GM18951 (cell line): ENCODE data around the gene SNN.

Experiments used
- POLR2A ChIP-seq: IDR thresholded peaks from 4 replicates; pipeline ENCODE4 v1.6.1; 2011; ENCODE audit warnings: mild to moderate bottlenecking; ENCODE audit not compliant: insufficient read length, insufficient read depth; ENCODE audit errors: extremely low read depth
- in situ Hi-C: fragments of 300-500 bp; cut with MboI; formaldehyde crosslinking; loops from one replicate; pipeline ENCODE4 v1.12.0; 2022; ENCODE audit warnings: low sequenced_read_pairs, mixed read lengths, inconsistent platforms; ENCODE audit not compliant: unreplicated experiment

Gene SNN

DNA sequence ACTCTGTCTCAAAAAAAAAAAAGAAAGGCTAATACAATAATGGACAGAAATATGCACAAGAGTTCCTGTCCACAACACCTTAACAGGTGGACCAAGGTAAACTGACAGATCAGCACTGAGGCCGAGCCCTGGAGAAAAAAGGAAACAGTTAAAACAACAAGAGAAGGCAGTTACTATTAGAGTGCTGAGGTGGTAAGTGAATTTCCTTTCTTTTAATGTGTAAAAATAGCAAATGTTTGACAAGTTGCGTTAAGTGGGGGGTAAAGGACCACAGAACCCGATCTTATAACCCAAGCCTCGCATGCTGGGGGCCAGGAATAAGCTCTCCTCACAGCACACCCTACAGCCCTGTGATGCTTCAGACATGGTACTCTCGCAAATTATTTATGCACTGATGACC is 49.6 kb downstream of the SNN start:
- in situ Hi-C loops: no loop called here

DNA sequence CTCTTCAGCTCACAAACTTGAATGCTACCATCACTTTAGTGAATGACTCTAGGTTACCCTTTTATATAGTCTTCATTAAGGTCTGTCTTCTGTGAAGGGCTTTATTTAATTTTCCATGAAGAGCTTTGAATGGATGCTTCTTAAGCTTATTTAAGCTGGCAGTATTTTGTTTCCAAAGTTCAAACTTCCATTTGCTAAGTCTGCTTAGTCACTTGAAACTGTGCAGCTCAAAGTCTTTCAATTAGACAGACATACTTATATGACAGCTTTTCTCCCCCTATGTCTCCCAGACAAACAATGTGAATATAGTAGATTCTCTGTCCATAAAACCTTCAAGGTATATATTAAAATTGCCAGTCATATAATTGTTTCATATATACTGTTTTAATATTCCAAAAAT is 50.9 kb downstream of the SNN start:
- in situ Hi-C loops: no loop called here
- TF ChIP-seq POLR2A: no peak

More for the DNA sequence above, 49.6 kb downstream of the SNN start:
- no peak for TF ChIP-seq POLR2A

GRCh38 chr16:11719762-11720161 is 51.5 kb downstream of the SNN start:
- in situ Hi-C loops: no loop called here
- no peak for TF ChIP-seq POLR2A

GRCh38 chr16:11721781-11722467 is 53.7 kb downstream of the SNN start:
- TF ChIP-seq POLR2A: no peak
- in situ Hi-C loops: no loop called here

DNA sequence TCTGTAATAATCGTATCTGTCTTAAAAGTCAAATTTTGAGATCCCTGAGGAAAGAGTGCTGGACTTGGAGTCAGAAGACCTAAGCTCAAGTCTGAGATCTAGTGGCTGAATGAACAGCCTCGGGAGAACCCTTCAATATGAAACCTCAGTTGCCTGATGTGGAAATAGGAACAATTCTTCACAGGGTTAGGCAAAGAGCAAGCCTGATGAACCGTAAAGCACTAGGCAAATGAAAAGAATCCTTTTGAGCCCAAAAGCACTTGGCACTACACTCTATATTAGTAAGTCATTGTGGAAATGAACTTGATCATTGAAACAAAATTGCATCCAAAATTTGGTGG is 54.2 kb downstream of the SNN start:
- in situ Hi-C loops: no loop called here
- TF ChIP-seq POLR2A: no peak

DNA sequence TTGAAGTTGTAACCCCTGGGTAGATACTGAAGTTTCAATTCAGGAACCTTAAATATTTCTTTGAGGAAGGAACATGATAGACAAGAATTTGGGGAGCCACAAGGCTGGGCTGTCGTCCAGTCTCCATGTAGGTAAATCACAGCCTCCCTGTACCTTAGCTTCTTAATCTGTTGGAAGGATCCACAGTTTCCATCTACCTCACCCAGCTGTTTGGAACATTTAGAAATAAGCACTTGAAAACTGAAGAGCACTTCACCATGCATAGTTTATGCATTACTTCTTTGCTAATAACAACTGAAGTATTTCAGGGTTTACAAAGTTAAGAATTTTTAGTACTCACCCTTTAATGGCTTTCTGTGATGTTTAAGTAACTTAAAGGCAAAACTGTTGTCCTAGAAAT is 57.2 kb downstream of the SNN start:
- TF ChIP-seq POLR2A: no peak
- in situ Hi-C loops: no loop called here

DNA sequence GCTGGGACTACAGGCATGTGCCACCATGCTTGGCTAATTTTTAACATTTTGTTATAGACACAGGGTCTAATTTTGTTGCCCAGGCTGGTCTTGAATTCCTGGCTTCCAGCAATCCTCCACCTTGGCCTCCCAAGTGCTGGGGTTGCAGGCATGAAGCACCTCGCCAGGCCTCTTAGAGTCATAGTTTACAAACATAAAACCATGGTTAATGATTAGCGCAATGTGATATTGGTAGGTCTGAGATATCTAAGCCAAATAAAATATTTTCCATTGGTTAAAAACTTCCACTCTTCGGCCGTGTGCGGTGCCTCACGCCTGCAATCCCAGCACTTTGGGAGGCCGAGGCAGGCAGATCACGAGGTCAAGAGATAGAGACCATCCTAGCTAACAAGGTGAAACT is 57.8 kb downstream of the SNN start:
- in situ Hi-C loops: no loop called here

GRCh38 chr16:11727796-11728543 is 59.7 kb downstream of the SNN start:
- in situ Hi-C loops: no loop called here
- no peak for TF ChIP-seq POLR2A

More for the DNA sequence above, 57.8 kb downstream of the SNN start:
- TF ChIP-seq POLR2A: no peak
